Ascending aorta (tissue), 2 donors: Measurements from ENCODE around the gene NPFFR1. TPM values are rescaled to one million over a fixed set of nuclear protein-coding genes. Genes with fewer than 3 reads are reported as not detected.

Experiments used
- DNase-seq, 2 donors: peaks; one replicate each; pipeline ENCODE4 v3.0.0-alpha.2; 2019; ENCODE audit warnings: low spot score in 2 of 2
- H3K27ac ChIP-seq, 2 donors: fragments of 200-600 bp; sonication (generic); one replicate each; pipeline ENCODE4 v1.5.1; 2016 to 2017; ENCODE audit warnings: mild to moderate bottlenecking in 1 of 2
- H3K27me3 ChIP-seq: fragments of 200-600 bp; sonication (generic); one replicate; pipeline ENCODE4 v1.5.1; 2017
- H3K36me3 ChIP-seq, 2 donors: fragments of 200-600 bp; sonication (generic); one replicate each; pipeline ENCODE4 v1.5.1; 2016
- H3K4me1 ChIP-seq, 2 donors: fragments of 200-600 bp; sonication (generic); one replicate each; pipeline ENCODE4 v1.5.1; 2016 to 2017; ENCODE audit warnings: mild to moderate bottlenecking in 1 of 2
- H3K4me3 ChIP-seq, 2 donors: fragments of 200-600 bp; sonication (generic); one replicate each; pipeline ENCODE4 v1.5.1; 2016 to 2017; ENCODE audit warnings: mild to moderate bottlenecking in 1 of 2
- H3K9me3 ChIP-seq, 2 donors: fragments of 200-600 bp; sonication (generic); one replicate each; pipeline ENCODE4 v1.5.1; 2016
- CTCF ChIP-seq, 3 experiments: fragments of 200-600 bp in 2 of 3; fragments of 450-650 bp in 1 of 3; sonication (generic) in 2 of 3; IDR thresholded peaks; one replicate each; pipeline ENCODE4 v1.5.1; 2016 to 2019; ENCODE audit warnings: antibody characterized with exemption in 3 of 3, mild to moderate bottlenecking in 1 of 3, moderate library complexity in 1 of 3
- intact Hi-C: fragments of 100-400 bp; cut with DNase I; formaldehyde crosslinking; loops from one replicate; pipeline ENCODE4 v1.15.1; 2023
- total RNA-seq: library from RNA; depleted of rRNA; stranded (reverse); fragments of >200 nt; gene quantifications from one replicate; pipeline ENCODE4 v1.1.0, GENCODE V29; 2016

NPFFR1 gene
- total RNA-seq, 1 donor from 2014 or later, result not detected

- TF ChIP-seq CTCF (IDR thresholded peaks at IDR 0.05), result no peak
- no peak overlapping the region for H3K27ac ChIP-seq
- intact Hi-C loops, result no loop called here
- DNase-seq, result no peak
- H3K9me3 ChIP-seq, result no peaks in the 10 kb centered on the region
- H3K27me3 ChIP-seq, result no peaks in the 10 kb centered on the region
- H3K4me1 ChIP-seq, result no peaks in the 10 kb centered on the region
- H3K36me3 ChIP-seq, result no peaks in the 10 kb centered on the region
- no peak overlapping the region for H3K4me3 ChIP-seq
Observed at GRCh38 chr10:70319183-70319582, 35.4 kb upstream of the NPFFR1 start.

- Histone ChIP-seq H3K4me3 (no peak overlapping the region), H3K27ac (no peak overlapping the region), H3K27me3 (no peaks in the 10 kb centered on the region), H3K36me3 (no peaks in the 10 kb centered on the region), H3K9me3 (no peaks in the 10 kb centered on the region), H3K4me1 (no peaks in the 10 kb centered on the region)
- no peak for TF ChIP-seq CTCF (IDR thresholded peaks at IDR 0.05)
- intact Hi-C loops, result no loop called here
- DNase-seq, result no peak
Observed at GRCh38 chr10:70317943-70318318, 34.1 kb upstream of the NPFFR1 start.

GRCh38 chr10:70317272-70317942 lies 33.6 kb upstream of the NPFFR1 start:
- no peak overlapping the region for H3K27ac ChIP-seq
- no peak for DNase-seq
- no peaks in the 10 kb centered on the region for H3K36me3 ChIP-seq
- no peaks in the 10 kb centered on the region for H3K4me1 ChIP-seq
- intact Hi-C loops, result no loop called here
- H3K4me3 ChIP-seq, result no peak overlapping the region
- no peak for TF ChIP-seq CTCF (IDR thresholded peaks at IDR 0.05)
- H3K9me3 ChIP-seq, result no peaks in the 10 kb centered on the region
- H3K27me3 ChIP-seq, result no peaks in the 10 kb centered on the region

GRCh38 chr10:70315815-70316214 lies 32.0 kb upstream of the NPFFR1 start:
- no peaks in the 10 kb centered on the region for H3K27me3 ChIP-seq
- no peaks in the 10 kb centered on the region for H3K9me3 ChIP-seq
- no peaks in the 10 kb centered on the region for H3K36me3 ChIP-seq
- no peaks in the 10 kb centered on the region for H3K4me1 ChIP-seq
- no peak overlapping the region for H3K27ac ChIP-seq
- no peak for DNase-seq
- H3K4me3 ChIP-seq, result no peak overlapping the region
- intact Hi-C loops, result no loop called here
- TF ChIP-seq CTCF (IDR thresholded peaks at IDR 0.05), result no peak

GRCh38 chr10:70315276-70315675 lies 31.5 kb upstream of the NPFFR1 start:
- no peak for DNase-seq
- no peaks in the 10 kb centered on the region for H3K9me3 ChIP-seq
- H3K4me3 ChIP-seq, result no peak overlapping the region
- no peak overlapping the region for H3K27ac ChIP-seq
- TF ChIP-seq CTCF (IDR thresholded peaks at IDR 0.05), result no peak
- no peaks in the 10 kb centered on the region for H3K27me3 ChIP-seq
- no peaks in the 10 kb centered on the region for H3K36me3 ChIP-seq
- H3K4me1 ChIP-seq, result no peaks in the 10 kb centered on the region
- intact Hi-C loops, result no loop called here

GRCh38 chr10:70312972-70313371 lies 29.2 kb upstream of the NPFFR1 start:
- no peak for DNase-seq
- Histone ChIP-seq H3K27me3 (no peaks in the 10 kb centered on the region), H3K36me3 (no peaks in the 10 kb centered on the region), H3K9me3 (no peaks in the 10 kb centered on the region), H3K4me3 (no peak overlapping the region), H3K27ac (no peak overlapping the region), H3K4me1 (no peaks in the 10 kb centered on the region)
- no peak for TF ChIP-seq CTCF (IDR thresholded peaks at IDR 0.05)
- intact Hi-C loops, result no loop called here
